A673 (cell line): ENCODE data around the gene TRAPPC10. TPM values are rescaled to one million over a fixed set of nuclear protein-coding genes. Genes with fewer than 3 reads are reported as not detected.

Experiments used
- BruUV-seq: library from RNA; stranded (reverse); fragments of 400-500 nt; replicated peaks from 2 replicates; lab custom pipeline; 2021; lab: Mats Ljungman, UMichigan
- CTCF ChIA-PET: fragments of 300-600 bp; sonication (Branson Sonifier 250); formaldehyde crosslinking; loops from one replicate; lab custom pipeline; 2022; ENCODE audit warnings: antibody characterized with exemption; lab: Charles Lee
- POLR2A ChIA-PET: fragments of 300-600 bp; sonication (Branson Sonifier 250); formaldehyde crosslinking; loops from one replicate; lab custom pipeline; 2022; ENCODE audit warnings: antibody characterized with exemption; ENCODE audit not compliant: low non-redundant PET; lab: Charles Lee
- DNase-seq: peaks from one replicate; pipeline ENCODE4 v3.0.0-alpha.2; 2015; ENCODE audit warnings: low spot score
- H3K27ac ChIP-seq: fragments of 200-600 bp; sonication (generic); 2 replicates; pipeline ENCODE4 v1.5.1; 2016; ENCODE audit warnings: mixed run types, low read depth, mild to moderate bottlenecking, mixed read lengths, antibody characterized with exemption, low read length; ENCODE audit not compliant: poor library complexity, severe bottlenecking
- H3K27me3 ChIP-seq: fragments of 200-600 bp; sonication (generic); replicated peaks from 2 replicates; pipeline ENCODE4 v1.6.1; 2017; ENCODE audit warnings: mixed run types, low read depth, mild to moderate bottlenecking, mixed read lengths, antibody characterized with exemption, low read length; ENCODE audit not compliant: insufficient read depth, poor library complexity
- H3K36me3 ChIP-seq: fragments of 200-600 bp; sonication (generic); 2 replicates; pipeline ENCODE4 v1.6.1; 2016; ENCODE audit warnings: mixed run types, mild to moderate bottlenecking, mixed read lengths, antibody characterized with exemption, low read length; ENCODE audit not compliant: insufficient read depth, poor library complexity, severe bottlenecking
- H3K4me1 ChIP-seq: fragments of 200-600 bp; sonication (generic); 2 replicates; pipeline ENCODE4 v1.6.1; 2017; ENCODE audit warnings: mixed run types, mild to moderate bottlenecking, mixed read lengths, antibody characterized with exemption, low read length; ENCODE audit not compliant: insufficient read depth, poor library complexity, severe bottlenecking
- H3K4me3 ChIP-seq: fragments of 200-600 bp; sonication (generic); 2 replicates; pipeline ENCODE4 v1.5.1; 2016; ENCODE audit warnings: low read depth, mixed run types, mild to moderate bottlenecking, mixed read lengths, low read length; ENCODE audit not compliant: poor library complexity, severe bottlenecking
- H3K9me3 ChIP-seq: fragments of 200-600 bp; sonication (generic); 2 replicates; pipeline ENCODE4 v1.6.1; 2016; ENCODE audit warnings: mixed run types, low read depth, mild to moderate bottlenecking, mixed read lengths, antibody characterized with exemption, low read length; ENCODE audit not compliant: poor library complexity, severe bottlenecking
- EZH2 ChIP-seq: fragments of 200-600 bp; sonication (generic); IDR thresholded peaks from 2 replicates; pipeline ENCODE4 v1.6.1; 2017; ENCODE audit warnings: borderline replicate concordance, low read depth, mild to moderate bottlenecking, mixed read lengths, antibody characterized with exemption, low read length; ENCODE audit not compliant: poor library complexity, severe bottlenecking
- intact Hi-C: fragments of 100-400 bp; cut with micrococcal nuclease; formaldehyde crosslinking; loops from one replicate; pipeline ENCODE4 v1.10.0; 2022; ENCODE audit not compliant: unreplicated experiment
- total RNA-seq: library from RNA; stranded (reverse); gene quantifications from 2 replicates; pipeline ENCODE4 v1.2.3, GENCODE V29; 2021
- TF ChIP-seq, protein P1 (sequence below): fragments of 300-800, 200-600 bp; sonication (generic); conservative IDR thresholded peaks from 2 replicates; pipeline ENCODE4 v1.5.1; 2017; ENCODE audit warnings: low read depth, mild to moderate bottlenecking, antibody characterized with exemption, low read length, moderate library complexity, mixed read lengths

Gene TRAPPC10
- total RNA-seq, 1 experiment from 2014 or later: 51.4 TPM

- Histone ChIP-seq H3K27me3 (no peaks in the 10 kb centered on the region), H3K36me3 (no peaks in the 10 kb centered on the region), H3K9me3 (no peaks in the 10 kb centered on the region), H3K4me3 (no peak overlapping the region), H3K27ac (no peak overlapping the region), H3K4me1 (no peaks in the 10 kb centered on the region)
- no peak for TF ChIP-seq EZH2
- TF ChIP-seq, protein P1, sequence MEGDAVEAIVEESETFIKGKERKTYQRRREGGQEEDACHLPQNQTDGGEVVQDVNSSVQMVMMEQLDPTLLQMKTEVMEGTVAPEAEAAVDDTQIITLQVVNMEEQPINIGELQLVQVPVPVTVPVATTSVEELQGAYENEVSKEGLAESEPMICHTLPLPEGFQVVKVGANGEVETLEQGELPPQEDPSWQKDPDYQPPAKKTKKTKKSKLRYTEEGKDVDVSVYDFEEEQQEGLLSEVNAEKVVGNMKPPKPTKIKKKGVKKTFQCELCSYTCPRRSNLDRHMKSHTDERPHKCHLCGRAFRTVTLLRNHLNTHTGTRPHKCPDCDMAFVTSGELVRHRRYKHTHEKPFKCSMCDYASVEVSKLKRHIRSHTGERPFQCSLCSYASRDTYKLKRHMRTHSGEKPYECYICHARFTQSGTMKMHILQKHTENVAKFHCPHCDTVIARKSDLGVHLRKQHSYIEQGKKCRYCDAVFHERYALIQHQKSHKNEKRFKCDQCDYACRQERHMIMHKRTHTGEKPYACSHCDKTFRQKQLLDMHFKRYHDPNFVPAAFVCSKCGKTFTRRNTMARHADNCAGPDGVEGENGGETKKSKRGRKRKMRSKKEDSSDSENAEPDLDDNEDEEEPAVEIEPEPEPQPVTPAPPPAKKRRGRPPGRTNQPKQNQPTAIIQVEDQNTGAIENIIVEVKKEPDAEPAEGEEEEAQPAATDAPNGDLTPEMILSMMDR: no peak
- no TSS peak for BruUV-seq
- ChIA-PET POLR2A (no interaction called here), CTCF (no interaction called here)
- intact Hi-C loops: no loop called here
- no peak for DNase-seq
Measured at GRCh38 chr21:44002511-44002910, 9.6 kb upstream of the TRAPPC10 start.

- TF ChIP-seq, protein P1: no peak
- no peak for TF ChIP-seq EZH2
- no peak overlapping the region for H3K27ac ChIP-seq
- no peaks in the 10 kb centered on the region for H3K36me3 ChIP-seq
- intact Hi-C loops: no loop called here
- CTCF ChIA-PET: no interaction called here
- H3K4me1 ChIP-seq: no peaks in the 10 kb centered on the region
- no peaks in the 10 kb centered on the region for H3K27me3 ChIP-seq
- BruUV-seq: no TSS peak
- no peak overlapping the region for H3K4me3 ChIP-seq
- H3K9me3 ChIP-seq: no peaks in the 10 kb centered on the region
- POLR2A ChIA-PET: no interaction called here
- no peak for DNase-seq
Measured at GRCh38 chr21:44003307-44003966, 8.7 kb upstream of the TRAPPC10 start.

GRCh38 chr21:44005071-44005470 is 7.0 kb upstream of the TRAPPC10 start:
- POLR2A ChIA-PET: no interaction called here
- intact Hi-C loops: no loop called here
- Histone ChIP-seq H3K27ac (no peak overlapping the region), H3K9me3 (no peaks in the 10 kb centered on the region), H3K4me3 (no peak overlapping the region), H3K27me3 (no peaks in the 10 kb centered on the region), H3K36me3 (no peaks in the 10 kb centered on the region), H3K4me1 (no peaks in the 10 kb centered on the region)
- BruUV-seq: no TSS peak
- TF ChIP-seq, protein P1: no peak
- TF ChIP-seq EZH2: no peak
- DNase-seq: no peak
- CTCF ChIA-PET: no interaction called here
